OCI-LY7 (cell line): ENCODE data around the gene RALBP1.

Experiments
- CTCF ChIP-seq: fragments of 200-600 bp; sonication (generic); conservative IDR thresholded peaks from 2 replicates; pipeline ENCODE4 v1.5.1; 2014; ENCODE audit warnings: mild to moderate bottlenecking, antibody characterized with exemption, low read length, moderate library complexity, mixed read lengths
- EZH2phosphoT487 ChIP-seq: fragments of 200-600 bp; sonication (generic); IDR thresholded peaks from 2 replicates; pipeline ENCODE4 v1.6.1; 2018; ENCODE audit warnings: low read depth, borderline replicate concordance, mild to moderate bottlenecking, mixed run types, antibody characterized with exemption, low read length, moderate library complexity, mixed read lengths

GRCh38 chr18:9455718-9456511 lies 19.4 kb upstream of the RALBP1 start:
- TF ChIP-seq CTCF (no peak), EZH2phosphoT487 (no peak)
